GM12878 (cell line): ENCODE results near the gene TACSTD2. TPM values are rescaled to one million over a fixed set of nuclear protein-coding genes. Genes with fewer than 3 reads are reported as not detected.

Experiments
- ASH2L ChIP-seq: fragments of 300-600, 200-600 bp; sonication (generic); IDR thresholded peaks from 2 replicates; pipeline ENCODE4 v1.6.1; 2017; ENCODE audit warnings: low read depth, mild to moderate bottlenecking, borderline replicate concordance
- ATF7 ChIP-seq: fragments of 450-650 bp; IDR thresholded peaks from 2 replicates; pipeline ENCODE4 v1.6.1; 2016; ENCODE audit warnings: low read depth, mild to moderate bottlenecking
- BACH1 ChIP-seq: fragments of 450-650 bp; IDR thresholded peaks from 2 replicates; pipeline ENCODE4 v1.6.1; 2017; ENCODE audit warnings: mild to moderate bottlenecking, borderline replicate concordance
- BCL3 ChIP-seq: IDR thresholded peaks from 2 replicates; pipeline ENCODE4 v1.6.1; 2011; ENCODE audit warnings: borderline replicate concordance, low read depth, mild to moderate bottlenecking, moderate library complexity, low read length; ENCODE audit not compliant: insufficient read depth, poor library complexity, severe bottlenecking
- BCLAF1 ChIP-seq: fragments of 450-650 bp; IDR thresholded peaks from 2 replicates; pipeline ENCODE4 v1.6.1; 2017; ENCODE audit warnings: antibody characterized with exemption, mild to moderate bottlenecking, moderate library complexity
- BRCA1 ChIP-seq: IDR thresholded peaks from 2 replicates; pipeline ENCODE4 v1.6.1; 2011; ENCODE audit warnings: low read depth, low read length, improper control_type of control experiment
- EP300 ChIP-seq, 2 experiments: fragments of 150-350 bp in 1 of 2; IDR thresholded peaks; 2 replicates each; pipeline ENCODE4 v1.6.1; 2011 to 2012; ENCODE audit warnings: low read depth in 2 of 2, low read length in 2 of 2, borderline replicate concordance in 1 of 2, improper control_type of control experiment in 1 of 2, inconsistent platforms in 1 of 2; ENCODE audit not compliant: control insufficient read depth in 1 of 2
- FOXM1 ChIP-seq: IDR thresholded peaks from 2 replicates; pipeline ENCODE4 v1.6.1; 2012; ENCODE audit warnings: low read depth, mild to moderate bottlenecking, inconsistent platforms, low read length, moderate library complexity
- LARP7 ChIP-seq: fragments of 450-650 bp; IDR thresholded peaks from 2 replicates; pipeline ENCODE4 v1.6.1; 2017; ENCODE audit warnings: mild to moderate bottlenecking
- MLLT1 ChIP-seq: fragments of 450-650 bp; IDR thresholded peaks from 2 replicates; pipeline ENCODE4 v1.6.1; 2016; ENCODE audit warnings: mild to moderate bottlenecking
- MYB ChIP-seq: fragments of 150-350 bp; IDR thresholded peaks from 2 replicates; pipeline ENCODE4 v1.6.1; 2014; ENCODE audit warnings: mild to moderate bottlenecking, low read depth, low read length, borderline replicate concordance
- NKRF ChIP-seq: fragments of 450-650 bp; conservative IDR thresholded peaks from 2 replicates; pipeline ENCODE4 v1.6.1; 2017; ENCODE audit warnings: mild to moderate bottlenecking, moderate library complexity
- NR2C1 ChIP-seq: fragments of 450-650 bp; IDR thresholded peaks from 2 replicates; pipeline ENCODE4 v1.6.1; 2017; ENCODE audit warnings: antibody characterized with exemption, mild to moderate bottlenecking, moderate library complexity
- NR2C2 ChIP-seq: IDR thresholded peaks from 2 replicates; pipeline ENCODE4 v1.6.1; 2011; ENCODE audit warnings: borderline replicate concordance, low read depth; ENCODE audit not compliant: control insufficient read depth, insufficient read length
- PKNOX1 ChIP-seq: fragments of 450-650 bp; IDR thresholded peaks from 2 replicates; pipeline ENCODE4 v1.6.1; 2016; ENCODE audit warnings: mild to moderate bottlenecking
- POLR2A ChIP-seq: IDR thresholded peaks from 2 replicates; pipeline ENCODE4 v1.6.1; 2011; ENCODE audit warnings: low read depth, mild to moderate bottlenecking, low read length
- POLR2AphosphoS5 ChIP-seq: IDR thresholded peaks from 2 replicates; pipeline ENCODE4 v1.6.1; 2011; ENCODE audit warnings: mild to moderate bottlenecking, low read length, inconsistent platforms
- RUNX3 ChIP-seq: IDR thresholded peaks from 2 replicates; pipeline ENCODE4 v1.6.1; 2012; ENCODE audit warnings: low read length, inconsistent platforms
- SPI1 ChIP-seq: IDR thresholded peaks from 2 replicates; pipeline ENCODE4 v1.6.1; 2011; ENCODE audit warnings: low read depth, mild to moderate bottlenecking, low read length, moderate library complexity, borderline replicate concordance; ENCODE audit not compliant: insufficient read depth
- YBX1 ChIP-seq: fragments of 450-650 bp; IDR thresholded peaks from 2 replicates; pipeline ENCODE4 v1.6.1; 2016; ENCODE audit warnings: antibody characterized with exemption
- ZNF24 ChIP-seq: fragments of 450-650 bp; IDR thresholded peaks from 2 replicates; pipeline ENCODE4 v1.6.1; 2017; ENCODE audit warnings: antibody characterized with exemption, mild to moderate bottlenecking
- polyA plus RNA-seq, 11 experiments: library from polyadenylated mRNA; depleted of rRNA in 4 of 11; unstranded in 6 of 11; stranded (reverse) in 5 of 11; fragments of >200 nt; fragmentation: Nextera tagmentation in 4 of 11; fragmentation: Illumina TruSeq in 1 of 11; extraction: Ambion mirVana in 4 of 11; extraction: Trizol in 1 of 11; gene quantifications; 1 replicate in 1 of 11; 2 replicates in 10 of 11; pipeline versions ENCODE4 v1.2.1 to v1.2.3, GENCODE V29; 2011 to 2016; ENCODE audit warnings: inconsistent platforms in 2 of 11, missing spikeins in 2 of 11, low read depth in 1 of 11
- total RNA-seq, 4 experiments: library from RNA; depleted of rRNA in 3 of 4; stranded (reverse); fragments of >200 nt in 3 of 4; fragmentation: Illumina TruSeq in 1 of 4; extraction: Trizol in 1 of 4; gene quantifications; 2 replicates each; pipeline versions ENCODE4 v1.2.1 to v1.2.3, GENCODE V29; 2013 to 2021

The TACSTD2 gene
- total and polyA plus RNA-seq, 10 of the 15 experiments (the other 5 are each of a cell fraction or from before 2014, with no cell fraction given): 0.56 to 9.4 (median 3.7) TPM

- TF ChIP-seq NR2C2 (no peak), LARP7 (no peak), EP300 (IDR thresholded peaks at IDR 0.05; ENCODE audit: borderline replicate concordance in 1 of 2, control insufficient read depth in 1 of 2, low read depth in 2 of 2, low read length in 2 of 2) (peak; percentile 95 to 98), NKRF (no peak), ASH2L (no peak), POLR2A (peak; percentile 70), RUNX3 (peak; percentile 93), FOXM1 (peak; percentile 93; the same call in 1 of the 2 replicates), YBX1 (no peak), MLLT1 (peak; percentile 79), BCL3 (peak; percentile 92), NR2C1 (peak; percentile 73), POLR2AphosphoS5 (peak; percentile 91), BACH1 (peak; percentile 87; the same call in 1 of the 2 replicates), ATF7 (peak; percentile 91), BRCA1 (no peak), BCLAF1 (no peak), MYB (no peak), SPI1 (peak; percentile 55; the same call in 1 of the 2 replicates), PKNOX1 (peak; percentile 47), ZNF24 (peak; percentile 87)
Measured at GRCh38 chr1:58573705-58574591, 3.1 kb downstream of the TACSTD2 start (continued).
